Esophagus squamous epithelium (tissue), 4 donors: Measurements from ENCODE around the gene CRADD.

ENCODE experiments used
- CTCF ChIP-seq, 6 experiments: fragments of 450-650 bp in 4 of 6; fragments of 200-600 bp in 2 of 6; sonication (generic) in 2 of 6; IDR thresholded peaks; one replicate each; pipeline ENCODE4 v1.5.1; 2016 to 2019; ENCODE audit warnings: antibody characterized with exemption in 6 of 6, mild to moderate bottlenecking in 4 of 6, moderate library complexity in 4 of 6
- POLR2A ChIP-seq, 4 donors: fragments of 450-650 bp; IDR thresholded peaks; one replicate each; pipeline ENCODE4 v1.6.1; 2017; ENCODE audit warnings: antibody characterized with exemption in 4 of 4, mild to moderate bottlenecking in 4 of 4, moderate library complexity in 3 of 4

- TF ChIP-seq CTCF (IDR thresholded peaks at IDR 0.05) (no peak), POLR2A (IDR thresholded peaks at IDR 0.05) (no peak)
Measured at GRCh38 chr12:93790472-93791152, 113.4 kb downstream of the CRADD start.
